ENCODE data around the gene SCAMP5. TPM values are rescaled to one million over a fixed set of nuclear protein-coding genes. Genes with fewer than 3 reads are reported as not detected.

The SCAMP5 gene
- total RNA-seq, 1 donor from 2014 or later = 7.6 TPM

- intact Hi-C loops (cut with DNase I) = no loop called here
- DNase-seq (ENCODE audit: low spot score) = no peak
- no peak for ATAC-seq
Measured at GRCh38 chr15:75037685-75038084, 42.3 kb downstream of the SCAMP5 start.

GRCh38 chr15:75038231-75038630 is 42.9 kb downstream of the SCAMP5 start:
- intact Hi-C loops (cut with DNase I) = no loop called here
- no peak for DNase-seq (ENCODE audit: low spot score)
- ATAC-seq = peak; percentile 55

- peak; percentile 44 for ATAC-seq
- intact Hi-C loops (cut with DNase I) = loop anchor here (5.0 kb wide), 1 partner anchor 159 kb away; the partner anchor contains the start of gene C15orf39
- peak; percentile 83 for DNase-seq (ENCODE audit: low spot score)
Measured at GRCh38 chr15:75042730-75043508, 47.6 kb downstream of the SCAMP5 start.

- intact Hi-C loops (cut with DNase I) = loop anchor here (5.0 kb wide), 1 partner anchor 159 kb away; the partner anchor contains the start of gene C15orf39
- ATAC-seq = peak; percentile 97
- peak; percentile 96 for DNase-seq (ENCODE audit: low spot score)
Measured at GRCh38 chr15:75043509-75044257, 48.3 kb downstream of the SCAMP5 start.

GRCh38 chr15:75044258-75044878 is 49.0 kb downstream of the SCAMP5 start:
- no peak for ATAC-seq
- intact Hi-C loops (cut with DNase I) = loop anchor here (5.0 kb wide), 1 partner anchor 158 kb away; the partner anchor contains the start of gene C15orf39
- no peak for DNase-seq (ENCODE audit: low spot score)

GRCh38 chr15:75045332-75046015 is 50.1 kb downstream of the SCAMP5 start:
- ATAC-seq (no peak), DNase-seq (ENCODE audit: low spot score) (no peak)
- intact Hi-C loops (cut with DNase I) = no loop called here

GRCh38 chr15:75048394-75048793 is 53.0 kb downstream of the SCAMP5 start:
- no peak for DNase-seq (ENCODE audit: low spot score)
- ATAC-seq = no peak
- intact Hi-C loops (cut with DNase I) = no loop called here

- ATAC-seq = no peak
- no peak for DNase-seq (ENCODE audit: low spot score)
- intact Hi-C loops (cut with DNase I) = no loop called here
Measured at GRCh38 chr15:75049392-75049791, 54.0 kb downstream of the SCAMP5 start.

GRCh38 chr15:75050283-75050682 is 54.9 kb downstream of the SCAMP5 start:
- DNase-seq (ENCODE audit: low spot score) = no peak
- intact Hi-C loops (cut with DNase I) = no loop called here
- no peak for ATAC-seq

- ATAC-seq = no peak
- intact Hi-C loops (cut with DNase I) = no loop called here
- no peak for DNase-seq (ENCODE audit: low spot score)
Measured at GRCh38 chr15:75051191-75051608, 55.8 kb downstream of the SCAMP5 start.

- DNase-seq (ENCODE audit: low spot score) (no peak), ATAC-seq (no peak)
- intact Hi-C loops (cut with DNase I) = no loop called here
Measured at GRCh38 chr15:75051711-75052110, 56.3 kb downstream of the SCAMP5 start.

GRCh38 chr15:75052972-75053747 is 57.8 kb downstream of the SCAMP5 start:
- no peak for ATAC-seq
- no peak for DNase-seq (ENCODE audit: low spot score)
- intact Hi-C loops (cut with DNase I) = no loop called here

GRCh38 chr15:75053748-75054125 is 58.4 kb downstream of the SCAMP5 start:
- DNase-seq (ENCODE audit: low spot score) (no peak), ATAC-seq (no peak)
- intact Hi-C loops (cut with DNase I) = no loop called here

- no peak for ATAC-seq
- no peak for DNase-seq (ENCODE audit: low spot score)
- intact Hi-C loops (cut with DNase I) = no loop called here
Measured at GRCh38 chr15:75054172-75054897, 59.0 kb downstream of the SCAMP5 start.

- intact Hi-C loops (cut with DNase I) = no loop called here
- DNase-seq (ENCODE audit: low spot score) (peak; percentile 46), ATAC-seq (no peak)
Measured at GRCh38 chr15:75056036-75056435, 60.7 kb downstream of the SCAMP5 start.

- intact Hi-C loops (cut with DNase I) = no loop called here
- DNase-seq (ENCODE audit: low spot score) = no peak
- no peak for ATAC-seq
Measured at GRCh38 chr15:75058127-75058905, 63.0 kb downstream of the SCAMP5 start.

GRCh38 chr15:75059607-75060006 is 64.2 kb downstream of the SCAMP5 start:
- ATAC-seq = no peak
- no peak for DNase-seq (ENCODE audit: low spot score)
- intact Hi-C loops (cut with DNase I) = no loop called here
